T-cell (primary cell): ENCODE measurements around the gene RPGRIP1. TPM values are rescaled to one million over a fixed set of nuclear protein-coding genes. Genes with fewer than 3 reads are reported as not detected.

Source experiments
- ATAC-seq, 4 experiments: fragments of 200-7000 bp in 3 of 4; fragments of 150-1000 bp in 1 of 4; cut with Tn5 transposase; replicated peaks in 1 of 4; 1 replicate in 3 of 4; 2 replicates in 1 of 4; pipeline ENCODE4 v1.10.0; 2021; ENCODE audit warnings: moderate library complexity in 3 of 4, mild to moderate bottlenecking in 2 of 4, moderate number of reproducible peaks in 1 of 4
- CTCF ChIA-PET, 2 donors: fragments of 300-600 bp; sonication (Branson Sonifier 250); formaldehyde crosslinking; loops; one replicate each; lab custom pipeline; 2022; ENCODE audit warnings: antibody characterized with exemption in 2 of 2; lab: Charles Lee
- POLR2A ChIA-PET, 2 donors: fragments of 300-600 bp; sonication (Branson Sonifier 250); formaldehyde crosslinking; loops; one replicate each; lab custom pipeline; 2022; ENCODE audit warnings: antibody characterized with exemption in 2 of 2; lab: Charles Lee
- DNase-seq, 35 experiments: peaks; one replicate each; pipeline versions ENCODE4 v3.0.0 to v3.0.0-alpha.2; 2013 to 2023
- H3K27ac ChIP-seq: one replicate; pipeline ENCODE4 v1.5.1; 2013; ENCODE audit warnings: low read length
- H3K27me3 ChIP-seq, 2 experiments: replicated peaks in 1 of 2; 1 replicate in 1 of 2; 2 replicates in 1 of 2; pipeline versions ENCODE4 v1.6.1 to v1.7.0; 2013; ENCODE audit warnings: low read length in 1 of 2, mixed read lengths in 1 of 2; ENCODE audit not compliant: control insufficient read depth in 2 of 2, insufficient read depth in 2 of 2; ENCODE audit errors: extremely low read depth in 1 of 2
- H3K36me3 ChIP-seq, 2 donors: 1 replicate in 1 of 2; 2 replicates in 1 of 2; pipeline versions ENCODE4 v1.6.1 to v1.7.0; 2013; ENCODE audit warnings: low read length in 1 of 2; ENCODE audit not compliant: control insufficient read depth in 2 of 2, insufficient read depth in 1 of 2; ENCODE audit errors: extremely low read depth in 1 of 2
- H3K4me1 ChIP-seq, 2 experiments: 1 replicate in 1 of 2; 2 replicates in 1 of 2; pipeline versions ENCODE4 v1.6.1 to v1.7.0; 2013; ENCODE audit warnings: low read length in 2 of 2, mixed read lengths in 1 of 2; ENCODE audit not compliant: insufficient read depth in 2 of 2, control insufficient read depth in 1 of 2; ENCODE audit errors: extremely low read depth in 1 of 2
- H3K4me3 ChIP-seq, 2 donors: 1 replicate in 1 of 2; 2 replicates in 1 of 2; pipeline versions ENCODE4 v1.5.1 to v1.7.0; 2013; ENCODE audit warnings: mild to moderate bottlenecking in 2 of 2, low read length in 1 of 2, moderate library complexity in 1 of 2; ENCODE audit not compliant: control insufficient read depth in 1 of 2; ENCODE audit errors: extremely low read depth in 1 of 2
- H3K9me3 ChIP-seq: 2 replicates; pipeline ENCODE4 v1.7.0; 2013
- H3K27ac Mint-ChIP-seq, 2 donors: one replicate each; pipeline ENCODE4 v1.8.0; 2020 to 2021; ENCODE audit warnings: mild to moderate bottlenecking in 2 of 2, mixed read lengths in 2 of 2
- H3K27me3 Mint-ChIP-seq, 2 donors: one replicate each; pipeline ENCODE4 v1.8.0; 2021 to 2022; ENCODE audit warnings: mixed read lengths in 2 of 2
- H3K36me3 Mint-ChIP-seq: one replicate; pipeline ENCODE4 v1.8.0; 2021; ENCODE audit warnings: mixed read lengths
- H3K4me1 Mint-ChIP-seq, 3 donors: one replicate each; pipeline ENCODE4 v1.8.0; 2020 to 2022; ENCODE audit warnings: mixed read lengths in 3 of 3, mild to moderate bottlenecking in 1 of 3
- H3K4me3 Mint-ChIP-seq, 3 donors: one replicate each; pipeline ENCODE4 v1.8.0; 2020 to 2022; ENCODE audit warnings: mild to moderate bottlenecking in 3 of 3, mixed read lengths in 3 of 3, moderate library complexity in 3 of 3
- H3K9me3 Mint-ChIP-seq, 3 donors: one replicate each; pipeline ENCODE4 v1.8.0; 2020 to 2022; ENCODE audit warnings: mixed read lengths in 3 of 3
- WGBS: methylation state at CpG from one replicate; pipeline ENCODE4 v1.1.5; 2013; ENCODE audit warnings: missing lambda C conversion rate; ENCODE audit not compliant: insufficient coverage; 5-methylcytosine and 5-hydroxymethylcytosine counted together
- total RNA-seq, 35 experiments: library from RNA in 6 of 35; stranded (reverse) in 6 of 35; fragments of 120-200 nt in 1 of 35; gene quantifications; one replicate each; pipeline versions ENCODE4 v1.2.1 to v1.2.4 and lab custom pipeline; 2013 to 2026

Gene RPGRIP1
- total RNA-seq, 5 donors from 2014 or later (not counting 1 experiment from before 2014, with no cell fraction given): 0.16 to 0.76 TPM; not detected in 3

- H3K36me3 ChIP-seq: peaks cover 0 to 71% of the 10 kb centered on the region in 2 donors
- peak overlapping the region; percentile 52 for H3K27ac ChIP-seq
- no peaks in the 10 kb centered on the region for H3K9me3 Mint-ChIP-seq
- WGBS: 63% methylated on average over 9 of the region's 10 CpGs
- peaks cover 81 to 87% (median 84%) of the 10 kb centered on the region in 3 donors for H3K4me1 Mint-ChIP-seq
- ChIA-PET CTCF (interaction anchor here (0.5 to 2.2 kb wide), 7 partner anchors 8 to 296 kb away, joined by 3 to 11 read pairs (median 4); no protein-coding TSS in a partner anchor), POLR2A (interaction anchor here (0.5 to 7.2 kb wide), 21 partner anchors 8 to 1254 kb away, joined by 3 to 88 read pairs (median 5); no protein-coding TSS in a partner anchor)
- H3K9me3 ChIP-seq: no peaks in the 10 kb centered on the region
- peak overlapping the region; percentile 45 to 58 (median 46) for H3K4me3 Mint-ChIP-seq
- no peaks in the 10 kb centered on the region for H3K27me3 ChIP-seq
- peaks cover 48% of the 10 kb centered on the region for H3K36me3 Mint-ChIP-seq
- H3K4me1 ChIP-seq: peaks cover 30 to 59% of the 10 kb centered on the region in 2 experiments
- peak overlapping the region in 1 of 2 donors; percentile 3 for H3K4me3 ChIP-seq
- peak overlapping the region; percentile 40 to 89 for H3K27ac Mint-ChIP-seq
- DNase-seq (no peak), ATAC-seq (peak in 2 of 4 experiments; percentile 5 to 39)
- H3K27me3 Mint-ChIP-seq: no peaks in the 10 kb centered on the region
These were observed 23.1 kb upstream of the RPGRIP1 start for GRCh38 chr14:21256539-21257393.

DNA sequence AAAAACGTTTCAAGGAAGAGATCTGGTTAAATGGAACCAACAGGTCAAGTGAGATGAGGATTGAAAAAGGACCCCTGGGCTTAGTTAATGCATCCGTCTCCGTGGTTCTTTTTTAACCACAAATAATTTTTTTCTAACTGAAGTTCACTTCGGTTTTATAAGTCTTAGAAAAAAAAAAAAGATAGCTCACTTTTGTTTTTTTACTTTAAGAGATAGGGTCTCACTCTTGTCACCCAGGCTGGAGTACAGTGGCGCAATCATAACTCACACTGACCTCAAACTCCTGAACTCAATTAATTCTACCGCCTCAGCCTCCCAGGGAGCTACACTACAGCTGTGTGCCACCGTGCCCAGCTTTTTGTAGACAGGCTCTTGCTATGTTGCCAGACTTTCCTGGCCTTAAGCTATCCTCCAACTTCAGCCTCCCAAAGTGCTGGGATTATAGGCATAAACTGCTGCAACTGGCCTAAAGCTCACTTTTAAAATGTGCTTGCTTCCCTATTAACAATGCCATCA, 22.4 kb upstream of the RPGRIP1 start:
- Histone ChIP-seq H3K36me3 (peaks cover 0 to 70% of the 10 kb centered on the region in 2 donors), H3K4me1 (peaks cover 30 to 57% of the 10 kb centered on the region in 2 experiments), H3K27me3 (no peaks in the 10 kb centered on the region), H3K9me3 (no peaks in the 10 kb centered on the region), H3K4me3 (no peak overlapping the region), H3K27ac (peak overlapping the region; percentile 36)
- ChIA-PET POLR2A (interaction anchor here (0.6 to 7.2 kb wide), 18 partner anchors 8 to 1253 kb away, joined by 3 to 88 read pairs (median 6); no protein-coding TSS in a partner anchor), CTCF (interaction anchor here (0.5 to 2.2 kb wide), 5 partner anchors 8 to 295 kb away, joined by 3 to 11 read pairs (median 5); no protein-coding TSS in a partner anchor)
- Mint-ChIP-seq H3K9me3 (no peaks in the 10 kb centered on the region), H3K27ac (peak overlapping the region; percentile 40 to 89), H3K36me3 (peaks cover 49% of the 10 kb centered on the region), H3K27me3 (no peaks in the 10 kb centered on the region), H3K4me1 (peaks cover 82 to 87% (median 84%) of the 10 kb centered on the region in 3 donors), H3K4me3 (peak overlapping the region; percentile 45 to 58 (median 46))
- 40% methylated on average over 3 of the region's 7 CpGs for WGBS
- peak in 1 of 35 experiments; percentile 30 for DNase-seq
- ATAC-seq: peak in 1 of 4 experiments; percentile 13

DNA sequence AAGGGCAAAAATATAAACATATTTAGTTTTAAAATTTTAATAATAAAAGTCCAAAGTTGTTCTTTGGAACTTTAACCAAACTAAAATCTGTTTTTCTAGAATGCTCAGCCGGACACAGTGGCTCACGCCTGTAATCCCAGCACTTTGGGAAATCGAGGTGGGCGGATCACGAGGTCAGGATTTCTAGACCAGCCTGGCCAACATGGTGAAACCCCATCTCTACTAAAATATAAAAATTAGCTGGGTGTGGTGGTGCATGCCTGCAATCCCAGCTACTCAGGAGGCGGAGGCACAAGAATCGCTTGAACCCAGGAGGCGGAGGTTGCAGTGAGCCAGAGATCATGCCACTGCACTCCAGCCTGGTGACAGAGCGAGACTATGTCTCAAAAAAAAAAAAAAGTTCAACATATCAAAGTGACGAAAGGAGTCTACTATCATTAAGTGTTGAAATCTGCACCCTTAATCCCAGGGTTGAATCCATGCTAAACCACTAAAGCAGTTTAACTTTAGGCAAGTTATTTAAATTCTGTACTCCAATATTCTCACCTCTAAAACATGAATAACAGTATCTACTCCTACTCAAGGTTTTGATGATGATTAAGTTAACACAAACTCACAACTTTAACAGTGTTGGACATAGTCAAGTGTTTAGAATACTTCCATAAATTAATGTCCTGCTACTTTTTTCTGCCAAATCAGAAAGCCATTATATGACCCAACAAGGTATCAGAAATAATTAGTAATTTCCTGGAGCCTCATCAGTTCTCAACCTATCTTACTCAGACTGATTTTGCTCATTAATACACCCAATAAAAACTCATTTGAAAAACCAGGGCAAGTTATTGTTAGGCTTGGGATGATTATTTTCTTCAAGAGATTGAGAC, 21.6 kb upstream of the RPGRIP1 start:
- no peaks in the 10 kb centered on the region for H3K9me3 ChIP-seq
- 58% methylated on average over 4 of the region's 10 CpGs for WGBS
- POLR2A ChIA-PET: interaction anchor here (0.6 to 7.2 kb wide), 12 partner anchors 7 to 250 kb away, joined by 3 to 88 read pairs (median 6); no protein-coding TSS in a partner anchor
- H3K36me3 Mint-ChIP-seq: peaks cover 53% of the 10 kb centered on the region
- CTCF ChIA-PET: interaction anchor here in 1 of 2 donors (2.2 kb wide), 1 partner anchor 7 kb away, joined by 11 read pairs; no protein-coding TSS in a partner anchor
- peaks cover 84 to 89% (median 84%) of the 10 kb centered on the region in 3 donors for H3K4me1 Mint-ChIP-seq
- no peaks in the 10 kb centered on the region for H3K9me3 Mint-ChIP-seq
- no peak for ATAC-seq
- no peaks in the 10 kb centered on the region for H3K27me3 Mint-ChIP-seq
- H3K27ac ChIP-seq: peak overlapping the region; percentile 36
- H3K4me3 Mint-ChIP-seq: peak overlapping the region; percentile 45 to 53 (median 46)
- peaks cover 0 to 75% of the 10 kb centered on the region in 2 donors for H3K36me3 ChIP-seq
- H3K27ac Mint-ChIP-seq: peak overlapping the region; percentile 8 to 40
- no peaks in the 10 kb centered on the region for H3K27me3 ChIP-seq
- peaks cover 32 to 58% of the 10 kb centered on the region in 2 experiments for H3K4me1 ChIP-seq
- no peak overlapping the region for H3K4me3 ChIP-seq
- DNase-seq: peak in 1 of 35 experiments; percentile 6

DNA sequence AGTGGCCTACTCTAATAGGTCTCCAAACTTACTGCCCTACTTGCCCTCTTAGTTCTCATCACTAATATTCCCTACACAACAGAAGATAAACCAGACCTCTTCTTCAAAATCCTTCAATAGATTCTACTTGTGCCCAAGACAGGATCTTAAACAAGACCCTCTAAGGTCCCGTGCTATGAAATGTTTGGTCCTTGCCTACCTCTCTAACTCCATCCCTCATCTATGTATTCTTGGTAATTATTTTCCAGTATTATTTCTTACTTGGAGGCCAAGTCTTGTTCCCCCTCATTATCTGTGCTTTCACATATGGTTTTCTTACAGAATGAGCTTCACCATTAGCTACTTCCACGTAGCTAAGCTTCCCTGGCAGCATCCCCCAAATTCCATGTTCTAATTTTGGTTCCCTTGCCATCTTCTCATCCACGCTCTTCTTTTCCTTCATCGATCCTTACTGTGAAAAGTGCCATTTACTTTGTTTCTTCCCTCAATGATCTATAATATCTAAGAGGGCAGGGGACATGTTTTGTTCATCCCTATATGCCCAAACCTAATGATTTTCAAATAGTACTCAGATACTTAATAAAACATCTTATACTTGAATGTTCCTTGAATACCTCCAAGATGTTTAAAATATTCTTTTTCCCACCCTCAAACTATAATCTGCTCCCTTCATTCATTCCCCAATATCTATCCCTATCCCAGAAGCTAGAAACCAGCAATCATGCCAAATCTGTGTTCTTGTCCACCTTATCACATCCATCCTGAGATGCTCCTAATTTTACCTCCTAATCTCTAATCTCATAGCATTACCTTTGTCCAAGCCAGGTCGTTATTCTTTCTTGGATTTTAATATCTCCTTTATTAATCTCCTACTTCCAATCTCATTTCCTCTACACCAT, 20.7 kb upstream of the RPGRIP1 start:
- peaks cover 58% of the 10 kb centered on the region for H3K36me3 Mint-ChIP-seq
- DNase-seq (peak in 1 of 35 experiments; percentile 12), ATAC-seq (no peak)
- no peaks in the 10 kb centered on the region for H3K27me3 Mint-ChIP-seq
- H3K27ac Mint-ChIP-seq: peak overlapping the region in 1 of 2 donors; percentile 8
- CTCF ChIA-PET: interaction anchor here in 1 of 2 donors (0.6 kb wide), 1 partner anchor 43 kb away, joined by 3 read pairs; no protein-coding TSS in a partner anchor
- H3K4me1 Mint-ChIP-seq: peaks cover 87 to 91% (median 87%) of the 10 kb centered on the region in 3 donors
- H3K4me3 ChIP-seq: no peak overlapping the region
- H3K9me3 Mint-ChIP-seq: no peaks in the 10 kb centered on the region
- POLR2A ChIA-PET: interaction anchor here (0.6 to 7.2 kb wide), 5 partner anchors 7 to 771 kb away, joined by 3 to 88 read pairs (median 4); no protein-coding TSS in a partner anchor
- H3K36me3 ChIP-seq: peaks cover 0 to 75% of the 10 kb centered on the region in 2 donors
- WGBS: 74% methylated on average over 4 of the region's 5 CpGs
- H3K27ac ChIP-seq: no peak overlapping the region
- H3K27me3 ChIP-seq: no peaks in the 10 kb centered on the region
- peaks cover 35 to 57% of the 10 kb centered on the region in 2 experiments for H3K4me1 ChIP-seq
- peak overlapping the region; percentile 18 to 53 (median 46) for H3K4me3 Mint-ChIP-seq
- no peaks in the 10 kb centered on the region for H3K9me3 ChIP-seq

DNA sequence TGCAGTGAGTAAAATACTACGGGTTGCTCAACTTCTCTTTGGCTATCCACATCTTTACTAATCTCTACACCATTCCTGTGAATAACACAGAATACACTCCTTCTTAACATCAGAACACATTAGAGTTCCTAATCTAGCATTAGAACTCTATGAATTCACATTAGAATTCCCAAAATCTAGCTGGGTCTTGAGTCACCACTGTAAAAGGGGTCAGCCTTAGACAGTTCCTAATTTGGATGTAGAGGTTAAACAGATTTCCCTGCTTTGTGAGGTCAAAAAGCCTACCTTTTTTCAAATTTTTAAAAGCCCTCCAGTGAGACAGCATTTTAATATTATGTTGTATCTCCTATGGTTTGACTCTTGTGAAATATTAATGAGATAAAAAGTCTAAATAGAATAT, 18.1 kb upstream of the RPGRIP1 start:
- CTCF ChIA-PET: interaction anchor here in 1 of 2 donors (1.3 kb wide), 1 partner anchor 26 kb away, joined by 3 read pairs; no protein-coding TSS in a partner anchor
- Mint-ChIP-seq H3K36me3 (peaks cover 65% of the 10 kb centered on the region), H3K27me3 (no peaks in the 10 kb centered on the region), H3K9me3 (no peaks in the 10 kb centered on the region), H3K27ac (peak overlapping the region; percentile 1 to 78), H3K4me3 (peak overlapping the region; percentile 57 to 90 (median 72)), H3K4me1 (peaks cover 88 to 91% (median 89%) of the 10 kb centered on the region in 3 donors)
- peaks cover 0 to 69% of the 10 kb centered on the region in 2 donors for H3K36me3 ChIP-seq
- ATAC-seq: no peak
- no peak for DNase-seq
- no peaks in the 10 kb centered on the region for H3K27me3 ChIP-seq
- peak overlapping the region; percentile 54 for H3K27ac ChIP-seq
- no peak overlapping the region for H3K4me3 ChIP-seq
- WGBS: 60% methylated on average over 1 of the region's 1 CpG
- POLR2A ChIA-PET: interaction anchor here (0.5 to 1.0 kb wide), 6 partner anchors 8 to 253 kb away, joined by 3 to 5 read pairs (median 4); no protein-coding TSS in a partner anchor
- no peaks in the 10 kb centered on the region for H3K9me3 ChIP-seq
- H3K4me1 ChIP-seq: peaks cover 37 to 62% of the 10 kb centered on the region in 2 experiments
